HepG2 (cell line): ENCODE measurements around the gene MEX3D.

ENCODE experiments used
- ADNP ChIP-seq: sonication (generic); formaldehyde crosslinking; IDR thresholded peaks from 2 replicates; pipeline ENCODE4 v1.4.0; 2020; ENCODE audit warnings: missing genetic modification reagents
- CEBPB ChIP-seq: IDR thresholded peaks from 2 replicates; pipeline ENCODE4 v1.6.1; 2011; ENCODE audit warnings: low read depth, low read length, improper control_type of control experiment, borderline replicate concordance
- CEBPZ ChIP-seq: IDR thresholded peaks from 2 replicates; pipeline ENCODE4 v1.6.1; 2012; ENCODE audit warnings: low read length, improper control_type of control experiment
- CTCF ChIP-seq: sonication (generic); formaldehyde crosslinking; IDR thresholded peaks from 2 replicates; pipeline ENCODE4 v1.5.0; 2020; ENCODE audit warnings: mild to moderate bottlenecking, missing genetic modification reagents, moderate library complexity
- MAX ChIP-seq: IDR thresholded peaks from 2 replicates; pipeline ENCODE4 v1.6.1; 2012; ENCODE audit warnings: inconsistent platforms
- MYPOP ChIP-seq: sonication (generic); formaldehyde crosslinking; IDR thresholded peaks from 2 replicates; pipeline ENCODE4 v1.8.1; 2023; ENCODE audit warnings: mild to moderate bottlenecking, moderate library complexity, missing genetic modification reagents
- POLR2A ChIP-seq, 2 experiments: IDR thresholded peaks; 2 replicates each; pipeline ENCODE4 v1.6.1; 2011; ENCODE audit warnings: low read depth in 2 of 2, low read length in 2 of 2, mild to moderate bottlenecking in 1 of 2, moderate library complexity in 1 of 2; ENCODE audit not compliant: insufficient read depth in 1 of 2
- REST ChIP-seq, 2 experiments: IDR thresholded peaks; 2 replicates each; pipeline ENCODE4 v1.6.1; 2011 to 2012; ENCODE audit warnings: low read length in 2 of 2, borderline replicate concordance in 1 of 2, low read depth in 1 of 2, mild to moderate bottlenecking in 1 of 2, moderate library complexity in 1 of 2
- SIN3A ChIP-seq: IDR thresholded peaks from 2 replicates; pipeline ENCODE4 v1.6.1; 2011; ENCODE audit warnings: low read depth, mild to moderate bottlenecking, control low read depth, low read length, borderline replicate concordance
- ZFP41 ChIP-seq: sonication (generic); formaldehyde crosslinking; IDR thresholded peaks from 2 replicates; pipeline ENCODE4 v1.4.0; 2020; ENCODE audit warnings: mild to moderate bottlenecking, missing genetic modification reagents, borderline replicate concordance
- ZFP91 ChIP-seq: sonication (generic); formaldehyde crosslinking; IDR thresholded peaks from 2 replicates; pipeline ENCODE4 v1.9.0; 2022; ENCODE audit warnings: missing genetic modification reagents, mild to moderate bottlenecking, borderline replicate concordance
- ZNF879 ChIP-seq: sonication (generic); formaldehyde crosslinking; IDR thresholded peaks from 2 replicates; pipeline ENCODE4 v1.8.1; 2023; ENCODE audit warnings: missing genetic modification reagents

- TF ChIP-seq CEBPB (no peak), MAX (no peak), SIN3A (no peak), ZFP91 (no peak), CTCF (CRISPR knock-in tag) (no peak), ADNP (CRISPR knock-in tag) (no peak), ZFP41 (CRISPR knock-in tag) (no peak), REST (IDR thresholded peaks at IDR 0.05; ENCODE audit: borderline replicate concordance in 1 of 2, low read depth in 1 of 2, low read length in 2 of 2) (no peak), CEBPZ (no peak), ZNF879 (no peak), MYPOP (CRISPR knock-in tag) (no peak), POLR2A (IDR thresholded peaks at IDR 0.05; ENCODE audit: insufficient read depth in 1 of 2, low read depth in 2 of 2, low read length in 2 of 2) (no peak)
These were observed 4.9 kb downstream of the MEX3D start for GRCh38 chr19:1563251-1563650.
